ENCODE results near the gene LRP2. TPM values are rescaled to one million over a fixed set of nuclear protein-coding genes. Genes with fewer than 3 reads are reported as not detected.

The LRP2 gene
- total and polyA plus RNA-seq, 2 of the 8 experiments (the other 6 are each of a cell fraction or from before 2014, with no cell fraction given): 2.0 to 2.9 TPM

DNA sequence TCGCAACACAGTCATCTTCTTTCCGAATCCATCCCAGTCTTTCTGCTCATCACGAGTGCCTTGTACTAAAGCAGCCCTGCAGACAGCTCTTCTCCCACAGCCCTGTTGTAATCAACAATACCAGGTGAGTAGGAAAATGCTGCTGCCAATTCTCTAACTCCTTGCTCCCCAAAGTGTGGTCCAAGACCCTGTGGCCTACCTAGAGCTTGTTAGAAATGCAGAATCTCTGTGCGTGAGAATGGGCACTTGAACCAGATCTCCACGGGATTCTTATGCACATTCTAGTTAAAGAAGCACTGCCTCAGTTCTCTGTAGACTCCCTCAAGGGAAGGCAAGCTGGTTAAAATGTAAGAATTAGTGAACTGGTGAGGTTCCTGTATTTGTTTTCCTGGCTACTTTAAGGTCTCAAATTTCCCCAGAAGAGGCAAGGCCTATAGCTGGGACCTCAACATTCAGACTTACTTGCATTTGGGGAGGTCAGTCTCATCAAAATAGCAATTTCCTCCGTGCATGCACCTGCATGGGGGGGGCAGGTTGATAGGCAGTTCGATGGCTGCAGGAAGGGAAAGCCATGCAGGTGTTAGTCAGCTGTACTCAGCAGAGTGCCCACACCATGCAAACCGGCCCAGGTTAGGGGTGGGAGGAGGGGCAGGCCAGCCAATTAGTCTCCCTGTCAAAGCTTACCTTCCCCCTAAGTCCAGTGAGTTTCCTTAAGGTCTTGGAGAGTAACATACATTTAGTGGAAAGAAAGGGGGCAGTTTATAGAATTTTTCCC lies 222.2 kb downstream of the LRP2 start:
- H4K91ac ChIP-seq (replicated peaks; ENCODE audit: insufficient read length, low read length): no peak overlapping the region
- H2BK15ac ChIP-seq (ENCODE audit: low read length): no peak overlapping the region
- H2AK5ac ChIP-seq (ENCODE audit: low read depth, low read length): no peak overlapping the region
- FAIRE-seq (no peak), DNase-seq (ENCODE audit: low read depth in 1 of 2, low spot score in 2 of 2) (no peak)
- no peaks in the 10 kb centered on the region for H3K79me2 ChIP-seq (ENCODE audit: control insufficient read depth in 1 of 2, insufficient read depth in 2 of 2, low read length in 2 of 2)
- no peak overlapping the region for H3K27ac ChIP-seq (ENCODE audit: low read depth, low read length)
- 45% methylated on average over 7 of the region's 8 CpGs; no CpG with 5 or more reads in 1 of the 2 experiments for WGBS, 2 experiments (ENCODE audit: extremely low coverage in 1 of 2, insufficient coverage in 1 of 2, insufficient read length in 1 of 2, insufficient replicate concordance in 2 of 2, low coverage in 1 of 2, low lambda C conversion rate in 2 of 2, missing lambda C conversion rate in 1 of 2)
- ChIA-PET POLR2A (ENCODE audit: partially characterized antibody) (no interaction called here), CTCF (ENCODE audit: partially characterized antibody) (interaction anchor here (0.8 to 7.1 kb wide), 19 partner anchors 9 to 259 kb away, joined by 3 to 74 read pairs (median 4); no protein-coding TSS in a partner anchor)
- no peaks in the 10 kb centered on the region for H3K36me3 ChIP-seq (ENCODE audit: control insufficient read depth in 2 of 4, insufficient read depth in 4 of 4, low read length in 3 of 4)
- 0 out of 2 replicates have a peak overlapping the region, but pooled peaks have one; percentile 45 for H2AFZ ChIP-seq (ENCODE audit: low read length)
- no peak overlapping the region for H2BK12ac ChIP-seq (ENCODE audit: low read depth, low read length)
- no peak overlapping the region for H3K4me3 ChIP-seq (ENCODE audit: extremely low read depth in 1 of 4, insufficient read depth in 2 of 4, low read depth in 3 of 4, low read length in 4 of 4)
- no peaks in the 10 kb centered on the region for H3K23me2 ChIP-seq (ENCODE audit: low read depth, low read length)
- H4K20me1 ChIP-seq (replicated peaks in 1 of 2; ENCODE audit: control insufficient read depth in 1 of 2, insufficient read depth in 2 of 2, low read length in 2 of 2): no peaks in the 10 kb centered on the region
- no peak overlapping the region for H3K14ac ChIP-seq (ENCODE audit: insufficient read length)
- no peak overlapping the region for H4K8ac ChIP-seq (ENCODE audit: extremely low read depth, insufficient read depth, low read length)
- no peak for TF ChIP-seq EZH2 (IDR thresholded peaks at IDR 0.05; ENCODE audit: low read depth, low read length, severe bottlenecking)
- peak; percentile 36 for TF ChIP-seq ASH2L (IDR thresholded peaks at IDR 0.05; ENCODE audit: low read length)
- peaks cover 0 to 10% (median 7%) of the 10 kb centered on the region in 4 experiments; a peak in 5 of 7 replicates for H3K4me1 ChIP-seq (replicated peaks in 1 of 4; ENCODE audit: control insufficient read depth in 3 of 4, insufficient read depth in 4 of 4, low read length in 3 of 4)
- H3K9me3 ChIP-seq (ENCODE audit: insufficient read depth in 2 of 2, low read depth in 1 of 2, low read length in 1 of 2): no peaks in the 10 kb centered on the region
- H3K56ac ChIP-seq (replicated peaks; ENCODE audit: insufficient read length, low read depth, low read length): no peak overlapping the region
- H3K79me1 ChIP-seq (ENCODE audit: low read depth, low read length): no peaks in the 10 kb centered on the region
- no peak overlapping the region for H2BK120ac ChIP-seq (replicated peaks; ENCODE audit: low read depth, low read length)
- H3K9ac ChIP-seq (replicated peaks in 1 of 4; ENCODE audit: extremely low read depth in 1 of 4, low read depth in 3 of 4, low read length in 3 of 4): no peak overlapping the region
- H4K5ac ChIP-seq (ENCODE audit: insufficient read length, low read depth, low read length): no peak overlapping the region
- H3K23ac ChIP-seq (ENCODE audit: insufficient read length): no peak overlapping the region
- H3K27me3 ChIP-seq (replicated peaks in 1 of 4; ENCODE audit: control insufficient read depth in 3 of 4, extremely low read depth in 1 of 4, insufficient read depth in 3 of 4, low read length in 3 of 4): no peaks in the 10 kb centered on the region
- peak overlapping the region in 1 of 2 experiments; percentile 36; a peak in 2 of 4 replicates for H3K4me2 ChIP-seq (ENCODE audit: insufficient read depth in 1 of 2, low read depth in 2 of 2, low read length in 2 of 2)
- no peak overlapping the region for H2BK20ac ChIP-seq (ENCODE audit: low read length)
- H3K18ac ChIP-seq (ENCODE audit: extremely low read depth, low read length): no peak overlapping the region
- H3K4ac ChIP-seq (replicated peaks; ENCODE audit: insufficient read length, low read depth, low read length): no peak overlapping the region
- H2BK5ac ChIP-seq (ENCODE audit: low read depth, low read length): no peak overlapping the region

All from H1 (cell line).